ENCODE measurements around the gene SLC39A7.

Gene SLC39A7

GRCh38 chr6:33204165-33204414, 3.4 kb downstream of the SLC39A7 start:
- in situ Hi-C loops (cut with MboI; ENCODE audit: low sequenced_read_pairs): no loop called here

GRCh38 chr6:33204415-33205190, 3.9 kb downstream of the SLC39A7 start, which contains the start of gene HSD17B8:
Gene HSD17B8, plus strand, starts transcription at chr6:33204655. Its CDS starts 14 bp downstream, at chr6:33204669.
- in situ Hi-C loops (cut with MboI; ENCODE audit: low sequenced_read_pairs): no loop called here

GRCh38 chr6:33205191-33206026, 4.7 kb downstream of the SLC39A7 start:
- in situ Hi-C loops (cut with MboI; ENCODE audit: low sequenced_read_pairs): no loop called here

GRCh38 chr6:33206027-33206863, 5.6 kb downstream of the SLC39A7 start:
- in situ Hi-C loops (cut with MboI; ENCODE audit: low sequenced_read_pairs): no loop called here

- in situ Hi-C loops (cut with MboI; ENCODE audit: low sequenced_read_pairs): no loop called here
Observed at GRCh38 chr6:33206864-33207551, 6.3 kb downstream of the SLC39A7 start.

- in situ Hi-C loops (cut with MboI; ENCODE audit: low sequenced_read_pairs): no loop called here
Observed at GRCh38 chr6:33207552-33208090, 7.0 kb downstream of the SLC39A7 start.

GRCh38 chr6:33208091-33208967, 7.7 kb downstream of the SLC39A7 start, which contains the start of gene RING1:
Gene RING1, plus strand, starts transcription at chr6:33208500. Its CDS starts 323 bp downstream, at chr6:33208823.
- in situ Hi-C loops (cut with MboI; ENCODE audit: low sequenced_read_pairs): no loop called here

GRCh38 chr6:33209856-33210255, 9.2 kb downstream of the SLC39A7 start:
- in situ Hi-C loops (cut with MboI; ENCODE audit: low sequenced_read_pairs): no loop called here

GRCh38 chr6:33211136-33211535, 10.5 kb downstream of the SLC39A7 start:
- in situ Hi-C loops (cut with MboI; ENCODE audit: low sequenced_read_pairs): no loop called here

- in situ Hi-C loops (cut with MboI; ENCODE audit: low sequenced_read_pairs): no loop called here
Observed at GRCh38 chr6:33211666-33212422, 11.2 kb downstream of the SLC39A7 start.

- in situ Hi-C loops (cut with MboI; ENCODE audit: low sequenced_read_pairs): no loop called here
Observed at GRCh38 chr6:33212857-33213165, 12.1 kb downstream of the SLC39A7 start.

GRCh38 chr6:33213166-33213988, 12.7 kb downstream of the SLC39A7 start:
- in situ Hi-C loops (cut with MboI; ENCODE audit: low sequenced_read_pairs): no loop called here

- in situ Hi-C loops (cut with MboI; ENCODE audit: low sequenced_read_pairs): no loop called here
Observed at GRCh38 chr6:33213989-33214335, 13.3 kb downstream of the SLC39A7 start.

- in situ Hi-C loops (cut with MboI; ENCODE audit: low sequenced_read_pairs): no loop called here
Observed at GRCh38 chr6:33215271-33216116, 14.8 kb downstream of the SLC39A7 start.

GRCh38 chr6:33216117-33216649, 15.5 kb downstream of the SLC39A7 start:
- in situ Hi-C loops (cut with MboI; ENCODE audit: low sequenced_read_pairs): no loop called here

GRCh38 chr6:33217246-33217645, 16.6 kb downstream of the SLC39A7 start:
- in situ Hi-C loops (cut with MboI; ENCODE audit: low sequenced_read_pairs): no loop called here

- in situ Hi-C loops (cut with MboI; ENCODE audit: low sequenced_read_pairs): no loop called here
Observed at GRCh38 chr6:33217681-33218080, 17.0 kb downstream of the SLC39A7 start.

All from hTERT RPE-1 (cell line).